ENCODE results near the gene FMO3. TPM values are rescaled to one million over a fixed set of nuclear protein-coding genes. Genes with fewer than 3 reads are reported as not detected.

The FMO3 gene
- total and polyA plus RNA-seq, 2 donors (not counting 3 experiments of a cell fraction or from before 2014, with no cell fraction given), result not detected

GRCh38 chr1:171055966-171056643 lies 34.6 kb upstream of the FMO3 start:
- H3K4me1 ChIP-seq (ENCODE audit: control insufficient read depth, extremely low read depth, insufficient read depth, low read length), result no peaks in the 10 kb centered on the region
- no peaks in the 10 kb centered on the region for H3K27me3 ChIP-seq (ENCODE audit: control insufficient read depth in 2 of 2, insufficient read depth in 2 of 2, low read length in 2 of 2)
- H3K79me2 ChIP-seq (ENCODE audit: control insufficient read depth, insufficient read depth, low read length), result no peaks in the 10 kb centered on the region
- FAIRE-seq (no peak), DNase-seq (ENCODE audit: low read depth, low spot score) (no peak)
- H3K4me3 ChIP-seq (replicated peaks in 1 of 3; ENCODE audit: insufficient read depth in 1 of 3, low read depth in 1 of 3, low read length in 3 of 3), result no peak overlapping the region
- TF ChIP-seq POLR2AphosphoS5 (IDR thresholded peaks at IDR 0.05; ENCODE audit: insufficient read depth, low read depth, low read length) (no peak), JUN (IDR thresholded peaks at IDR 0.05; ENCODE audit: borderline replicate concordance, insufficient read depth, insufficient read length, low read depth) (no peak), MYC (IDR thresholded peaks at IDR 0.05; ENCODE audit: low read depth, low read length) (no peak), POLR2A (IDR thresholded peaks at IDR 0.05; ENCODE audit: low read depth, low read length) (no peak), MAX (IDR thresholded peaks at IDR 0.05; ENCODE audit: insufficient read depth, insufficient read length) (no peak), EZH2 (IDR thresholded peaks at IDR 0.05; ENCODE audit: borderline replicate concordance, low read depth, low read length, severe bottlenecking) (no peak), GATA2 (IDR thresholded peaks at IDR 0.05; ENCODE audit: insufficient read depth, insufficient read length, low read depth, low read length) (no peak), FOS (IDR thresholded peaks at IDR 0.05; ENCODE audit: borderline replicate concordance, insufficient read depth, low read length) (no peak)
- TF ChIP-seq, protein P1, sequence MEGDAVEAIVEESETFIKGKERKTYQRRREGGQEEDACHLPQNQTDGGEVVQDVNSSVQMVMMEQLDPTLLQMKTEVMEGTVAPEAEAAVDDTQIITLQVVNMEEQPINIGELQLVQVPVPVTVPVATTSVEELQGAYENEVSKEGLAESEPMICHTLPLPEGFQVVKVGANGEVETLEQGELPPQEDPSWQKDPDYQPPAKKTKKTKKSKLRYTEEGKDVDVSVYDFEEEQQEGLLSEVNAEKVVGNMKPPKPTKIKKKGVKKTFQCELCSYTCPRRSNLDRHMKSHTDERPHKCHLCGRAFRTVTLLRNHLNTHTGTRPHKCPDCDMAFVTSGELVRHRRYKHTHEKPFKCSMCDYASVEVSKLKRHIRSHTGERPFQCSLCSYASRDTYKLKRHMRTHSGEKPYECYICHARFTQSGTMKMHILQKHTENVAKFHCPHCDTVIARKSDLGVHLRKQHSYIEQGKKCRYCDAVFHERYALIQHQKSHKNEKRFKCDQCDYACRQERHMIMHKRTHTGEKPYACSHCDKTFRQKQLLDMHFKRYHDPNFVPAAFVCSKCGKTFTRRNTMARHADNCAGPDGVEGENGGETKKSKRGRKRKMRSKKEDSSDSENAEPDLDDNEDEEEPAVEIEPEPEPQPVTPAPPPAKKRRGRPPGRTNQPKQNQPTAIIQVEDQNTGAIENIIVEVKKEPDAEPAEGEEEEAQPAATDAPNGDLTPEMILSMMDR (IDR thresholded peaks at IDR 0.05; ENCODE audit: extremely low read depth in 1 of 2, insufficient read depth in 1 of 2, low read depth in 1 of 2, low read length in 2 of 2), result no peak
- ChIA-PET CTCF (no interaction called here), POLR2A (no interaction called here)
- H3K36me3 ChIP-seq (ENCODE audit: control insufficient read depth in 2 of 2, extremely low read depth in 1 of 2, insufficient read depth in 2 of 2, low read length in 2 of 2), result no peaks in the 10 kb centered on the region
- H4K20me1 ChIP-seq (replicated peaks; ENCODE audit: control insufficient read depth, extremely low read depth, insufficient read depth, low read length), result no peaks in the 10 kb centered on the region
- BruUV-seq (replicated peaks), result no TSS peak
- dilution Hi-C loops (cut with MboI; ENCODE audit: extremely low pct_ligation_motif_present, low sequenced_read_pairs), result no loop called here
- intact Hi-C loops (cut with micrococcal nuclease), result no loop called here
- H3K27ac ChIP-seq (ENCODE audit: insufficient read depth, low read depth, low read length), result no peak overlapping the region
- H2AFZ ChIP-seq (ENCODE audit: low read depth, low read length), result no peak overlapping the region
- no peak overlapping the region for H3K4me2 ChIP-seq (ENCODE audit: insufficient read depth, low read length)
- no peaks in the 10 kb centered on the region for H3K9me3 ChIP-seq (replicated peaks; ENCODE audit: control insufficient read depth, insufficient read depth, low read length)
- H3K9ac ChIP-seq (replicated peaks; ENCODE audit: extremely low read depth, insufficient read depth, low read length), result no peak overlapping the region
- no peaks in the 10 kb centered on the region for H3K9me1 ChIP-seq (replicated peaks; ENCODE audit: control insufficient read depth, extremely low read depth, insufficient read depth, low read length)
